Panc1 (cell line): Measurements from ENCODE around the gene PIK3IP1. TPM values are rescaled to one million over a fixed set of nuclear protein-coding genes. Genes with fewer than 3 reads are reported as not detected.

Experiments
- ATAC-seq: fragments of 200-7000 bp; cut with Tn5 transposase; 2 replicates; pipeline ENCODE4 v1.9.1; 2020; ENCODE audit warnings: mild to moderate bottlenecking, moderate library complexity
- BruUV-seq: library from RNA; stranded (reverse); fragments of 400-500 nt; replicated peaks from 2 replicates; lab custom pipeline; 2021; lab: Mats Ljungman, UMichigan
- CTCF ChIA-PET: fragments of 300-600 bp; sonication (Branson Sonifier 250); formaldehyde crosslinking; loops from one replicate; lab custom pipeline; 2022; ENCODE audit warnings: antibody characterized with exemption; lab: Charles Lee
- POLR2A ChIA-PET: fragments of 300-600 bp; sonication (Branson Sonifier 250); formaldehyde crosslinking; loops from one replicate; lab custom pipeline; 2022; ENCODE audit warnings: antibody characterized with exemption; lab: Charles Lee
- DNase-seq: peaks from one replicate; pipeline ENCODE4 v3.0.0-alpha.2; 2010; ENCODE audit warnings: low read depth, low spot score
- H3K27ac ChIP-seq: 2 replicates; pipeline ENCODE4 v1.5.1; 2011; ENCODE audit warnings: mild to moderate bottlenecking, low read length, inconsistent platforms
- H3K27me3 ChIP-seq: fragments of 200-500 bp; sonication (Bioruptor generic); 2 replicates; pipeline ENCODE4 v1.6.0; 2014; ENCODE audit warnings: low read length, inconsistent platforms; ENCODE audit not compliant: control insufficient read depth, insufficient read depth
- H3K36me3 ChIP-seq: fragments of 200-500 bp; sonication (Bioruptor generic); 2 replicates; pipeline ENCODE4 v1.5.1; 2014; ENCODE audit warnings: inconsistent platforms, mild to moderate bottlenecking, low read length, moderate library complexity; ENCODE audit not compliant: control insufficient read depth, insufficient read depth
- H3K4me1 ChIP-seq: 2 replicates; pipeline ENCODE4 v1.5.1; 2011; ENCODE audit warnings: inconsistent platforms, mild to moderate bottlenecking, low read length, moderate library complexity; ENCODE audit not compliant: control insufficient read depth, insufficient read depth
- H3K4me3 ChIP-seq, 2 experiments: 2 replicates each; pipeline ENCODE4 v1.5.1; 2011 to 2012; ENCODE audit warnings: low read depth in 2 of 2, low read length in 2 of 2, mild to moderate bottlenecking in 2 of 2, inconsistent platforms in 1 of 2, moderate library complexity in 1 of 2
- H3K9me3 ChIP-seq: fragments of 200-500 bp; sonication (Bioruptor generic); 2 replicates; pipeline ENCODE4 v1.5.1; 2014; ENCODE audit warnings: low read depth, mild to moderate bottlenecking, inconsistent platforms, low read length, moderate library complexity; ENCODE audit not compliant: control insufficient read depth, insufficient read depth
- POLR2AphosphoS5 ChIP-seq: IDR thresholded peaks from 2 replicates; pipeline ENCODE4 v1.6.1; 2012; ENCODE audit warnings: mild to moderate bottlenecking, low read depth, low read length, moderate library complexity
- SIN3A ChIP-seq: IDR thresholded peaks from 2 replicates; pipeline ENCODE4 v1.6.1; 2012; ENCODE audit warnings: low read depth, mild to moderate bottlenecking, low read length, moderate library complexity, borderline replicate concordance; ENCODE audit not compliant: insufficient read depth
- TCF7L2 ChIP-seq: IDR thresholded peaks from 2 replicates; pipeline ENCODE4 v1.6.1; 2011; ENCODE audit warnings: mild to moderate bottlenecking, low read depth, low read length, inconsistent platforms
- in situ Hi-C: cut with HindIII; loops from 2 replicates; pipeline ENCODE4 v1.10.0; 2016; ENCODE audit warnings: low sequenced_read_pairs, low pct_unique_long_range_greater_than_20kb
- intact Hi-C: fragments of 100-400 bp; cut with micrococcal nuclease; formaldehyde crosslinking; loops from one replicate; pipeline ENCODE4 v1.10.0; 2022; ENCODE audit not compliant: unreplicated experiment
- total RNA-seq: library from RNA; stranded (reverse); gene quantifications from one replicate; pipeline ENCODE4 v1.2.1, GENCODE V29; 2021; ENCODE audit not compliant: unreplicated experiment
- TF ChIP-seq, protein P1 (sequence below): fragments of 450-650 bp; IDR thresholded peaks from 2 replicates; pipeline ENCODE4 v1.5.1; 2017; ENCODE audit warnings: mild to moderate bottlenecking
- TF ChIP-seq, protein P2 (sequence below), 2 experiments: IDR thresholded peaks; 2 replicates each; pipeline ENCODE4 v1.6.1; 2011 to 2012; ENCODE audit warnings: low read depth in 2 of 2, control low read depth in 1 of 2, low read length in 1 of 2, mild to moderate bottlenecking in 1 of 2, moderate library complexity in 1 of 2; ENCODE audit not compliant: insufficient read depth in 1 of 2

The PIK3IP1 gene
- total RNA-seq, 1 experiment from 2014 or later, result 3.6 TPM

DNA sequence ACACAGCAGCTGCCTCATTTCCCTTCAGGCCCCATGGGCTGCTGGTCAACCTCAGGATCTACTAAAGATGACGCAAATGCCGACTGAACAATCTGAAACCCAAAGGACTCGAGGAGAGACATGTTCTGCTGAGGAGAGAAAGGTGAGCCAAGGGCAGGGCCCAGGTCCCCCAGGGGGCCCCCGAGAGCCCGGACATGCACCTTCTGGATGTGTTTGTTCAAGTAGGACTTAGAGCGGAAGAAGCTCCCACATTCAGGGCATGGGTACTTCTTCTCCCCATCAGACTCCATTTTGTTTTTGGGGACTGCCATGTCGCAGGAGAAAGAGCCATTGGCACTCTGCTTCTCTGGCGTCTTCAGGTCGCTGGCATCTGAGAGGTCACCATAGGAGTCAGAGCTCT is 34.6 kb upstream of the PIK3IP1 start:
- no peaks in the 10 kb centered on the region for H3K4me1 ChIP-seq
- in situ Hi-C loops, result no loop called here
- H3K9me3 ChIP-seq, result no peaks in the 10 kb centered on the region
- ChIA-PET CTCF (no interaction called here), POLR2A (no interaction called here)
- no peak overlapping the region for H3K4me3 ChIP-seq
- no peaks in the 10 kb centered on the region for H3K36me3 ChIP-seq
- no peak for DNase-seq
- BruUV-seq, result no TSS peak
- intact Hi-C loops, result no loop called here
- TF ChIP-seq POLR2AphosphoS5, result no peak
- TF ChIP-seq, protein P1, sequence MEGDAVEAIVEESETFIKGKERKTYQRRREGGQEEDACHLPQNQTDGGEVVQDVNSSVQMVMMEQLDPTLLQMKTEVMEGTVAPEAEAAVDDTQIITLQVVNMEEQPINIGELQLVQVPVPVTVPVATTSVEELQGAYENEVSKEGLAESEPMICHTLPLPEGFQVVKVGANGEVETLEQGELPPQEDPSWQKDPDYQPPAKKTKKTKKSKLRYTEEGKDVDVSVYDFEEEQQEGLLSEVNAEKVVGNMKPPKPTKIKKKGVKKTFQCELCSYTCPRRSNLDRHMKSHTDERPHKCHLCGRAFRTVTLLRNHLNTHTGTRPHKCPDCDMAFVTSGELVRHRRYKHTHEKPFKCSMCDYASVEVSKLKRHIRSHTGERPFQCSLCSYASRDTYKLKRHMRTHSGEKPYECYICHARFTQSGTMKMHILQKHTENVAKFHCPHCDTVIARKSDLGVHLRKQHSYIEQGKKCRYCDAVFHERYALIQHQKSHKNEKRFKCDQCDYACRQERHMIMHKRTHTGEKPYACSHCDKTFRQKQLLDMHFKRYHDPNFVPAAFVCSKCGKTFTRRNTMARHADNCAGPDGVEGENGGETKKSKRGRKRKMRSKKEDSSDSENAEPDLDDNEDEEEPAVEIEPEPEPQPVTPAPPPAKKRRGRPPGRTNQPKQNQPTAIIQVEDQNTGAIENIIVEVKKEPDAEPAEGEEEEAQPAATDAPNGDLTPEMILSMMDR, result no peak
- no peak for TF ChIP-seq TCF7L2
- TF ChIP-seq, protein P2, sequence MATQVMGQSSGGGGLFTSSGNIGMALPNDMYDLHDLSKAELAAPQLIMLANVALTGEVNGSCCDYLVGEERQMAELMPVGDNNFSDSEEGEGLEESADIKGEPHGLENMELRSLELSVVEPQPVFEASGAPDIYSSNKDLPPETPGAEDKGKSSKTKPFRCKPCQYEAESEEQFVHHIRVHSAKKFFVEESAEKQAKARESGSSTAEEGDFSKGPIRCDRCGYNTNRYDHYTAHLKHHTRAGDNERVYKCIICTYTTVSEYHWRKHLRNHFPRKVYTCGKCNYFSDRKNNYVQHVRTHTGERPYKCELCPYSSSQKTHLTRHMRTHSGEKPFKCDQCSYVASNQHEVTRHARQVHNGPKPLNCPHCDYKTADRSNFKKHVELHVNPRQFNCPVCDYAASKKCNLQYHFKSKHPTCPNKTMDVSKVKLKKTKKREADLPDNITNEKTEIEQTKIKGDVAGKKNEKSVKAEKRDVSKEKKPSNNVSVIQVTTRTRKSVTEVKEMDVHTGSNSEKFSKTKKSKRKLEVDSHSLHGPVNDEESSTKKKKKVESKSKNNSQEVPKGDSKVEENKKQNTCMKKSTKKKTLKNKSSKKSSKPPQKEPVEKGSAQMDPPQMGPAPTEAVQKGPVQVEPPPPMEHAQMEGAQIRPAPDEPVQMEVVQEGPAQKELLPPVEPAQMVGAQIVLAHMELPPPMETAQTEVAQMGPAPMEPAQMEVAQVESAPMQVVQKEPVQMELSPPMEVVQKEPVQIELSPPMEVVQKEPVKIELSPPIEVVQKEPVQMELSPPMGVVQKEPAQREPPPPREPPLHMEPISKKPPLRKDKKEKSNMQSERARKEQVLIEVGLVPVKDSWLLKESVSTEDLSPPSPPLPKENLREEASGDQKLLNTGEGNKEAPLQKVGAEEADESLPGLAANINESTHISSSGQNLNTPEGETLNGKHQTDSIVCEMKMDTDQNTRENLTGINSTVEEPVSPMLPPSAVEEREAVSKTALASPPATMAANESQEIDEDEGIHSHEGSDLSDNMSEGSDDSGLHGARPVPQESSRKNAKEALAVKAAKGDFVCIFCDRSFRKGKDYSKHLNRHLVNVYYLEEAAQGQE (IDR thresholded peaks at IDR 0.05; ENCODE audit: insufficient read depth in 1 of 2, low read depth in 2 of 2, low read length in 1 of 2), result no peak
- no peak for TF ChIP-seq SIN3A
- ATAC-seq, result no peak
- H3K27ac ChIP-seq, result no peak overlapping the region
- H3K27me3 ChIP-seq, result no peaks in the 10 kb centered on the region

DNA sequence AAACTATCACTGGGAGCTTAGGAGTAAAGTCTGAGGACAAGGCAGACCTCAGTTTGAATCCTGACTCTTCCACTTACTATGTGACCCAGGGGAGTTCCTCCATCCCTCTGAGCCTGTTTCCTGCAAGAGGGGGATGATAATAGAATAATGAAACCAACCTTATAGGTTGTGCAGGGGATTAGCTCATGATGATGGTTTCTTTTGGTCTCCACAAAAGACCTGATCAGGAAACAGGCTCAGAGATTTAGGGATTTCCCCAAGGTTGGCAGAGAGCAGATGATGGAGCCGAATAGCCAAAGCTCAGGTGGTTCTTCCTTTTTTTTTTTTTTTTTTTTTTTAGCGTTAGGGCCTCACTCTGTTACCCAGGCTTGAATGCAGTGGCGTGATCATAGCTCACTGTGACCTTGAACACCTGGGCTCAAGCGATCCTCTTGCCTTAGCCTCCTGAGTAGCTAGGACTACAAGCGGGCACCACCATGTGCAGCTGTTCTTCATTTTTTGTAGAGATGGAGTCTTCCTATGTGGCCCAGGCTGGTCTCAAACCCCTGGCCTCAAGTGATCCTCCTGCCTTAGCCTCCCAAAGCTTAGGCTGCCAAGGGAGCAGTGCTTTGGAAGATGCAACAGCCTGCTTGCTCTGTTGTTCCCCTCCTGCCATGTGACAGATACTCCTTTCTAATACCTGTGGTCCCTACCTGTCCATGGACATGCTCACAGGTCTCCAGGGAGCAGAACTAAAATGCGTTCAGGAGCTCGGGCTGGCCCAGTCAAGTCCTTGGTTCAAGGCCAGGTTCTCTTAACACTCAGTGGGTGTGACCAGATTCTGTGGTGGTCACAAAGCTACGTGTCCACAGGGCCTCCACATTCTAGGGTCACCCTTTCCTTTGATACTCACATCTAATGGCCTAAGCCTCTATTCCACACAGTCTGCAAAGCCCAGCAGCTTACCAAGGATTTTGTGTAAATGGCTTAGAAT is 31.6 kb upstream of the PIK3IP1 start:
- no peaks in the 10 kb centered on the region for H3K36me3 ChIP-seq
- ChIA-PET POLR2A (interaction anchor here (0.7 kb wide), 1 partner anchor 199 kb away, joined by 3 read pairs; no protein-coding TSS in a partner anchor), CTCF (interaction anchor here (0.6 to 1.1 kb wide), 2 partner anchors 8 to 11 kb away, joined by 3 to 6 read pairs; no protein-coding TSS in a partner anchor)
- no peaks in the 10 kb centered on the region for H3K9me3 ChIP-seq
- no peak overlapping the region for H3K27ac ChIP-seq
- in situ Hi-C loops, result no loop called here
- BruUV-seq, result no TSS peak
- H3K4me1 ChIP-seq, result no peaks in the 10 kb centered on the region
- TF ChIP-seq SIN3A (no peak), TCF7L2 (no peak), POLR2AphosphoS5 (no peak)
- TF ChIP-seq, protein P2 (IDR thresholded peaks at IDR 0.05; ENCODE audit: insufficient read depth in 1 of 2, low read depth in 2 of 2, low read length in 1 of 2), result no peak
- TF ChIP-seq, protein P1, result no peak
- H3K27me3 ChIP-seq, result no peaks in the 10 kb centered on the region
- intact Hi-C loops, result no loop called here
- DNase-seq, result no peak
- no peak overlapping the region for H3K4me3 ChIP-seq
- no peak for ATAC-seq
